ENCODE results near the gene THSD7B. TPM values are rescaled to one million over a fixed set of nuclear protein-coding genes. Genes with fewer than 3 reads are reported as not detected.

The THSD7B gene
- total and polyA plus RNA-seq, 4 donors, result 3.9 to 10.8 (median 4.0) TPM

DNA sequence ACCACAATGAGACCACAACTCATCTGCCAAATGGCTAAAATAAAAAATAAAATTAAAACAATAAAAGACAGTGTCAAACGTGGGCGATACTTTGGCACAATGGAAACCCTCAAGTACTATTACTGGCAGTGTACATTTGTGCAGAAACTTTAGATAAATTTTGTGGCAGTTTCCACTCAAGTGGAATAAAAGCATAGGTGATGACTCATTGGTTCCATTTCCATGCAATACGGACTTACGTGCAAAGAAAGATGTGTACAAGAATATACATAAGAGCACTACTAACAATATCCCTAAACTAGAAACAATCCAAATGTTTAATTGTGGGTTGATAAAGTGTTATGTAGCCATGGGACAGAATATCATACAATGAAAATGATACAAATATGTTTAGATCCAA lies 940.0 kb downstream of the THSD7B start:
- no peak overlapping the region for H3K27ac ChIP-seq (ENCODE audit: low read depth, low read length)
- no peak overlapping the region for H3K4me3 ChIP-seq (ENCODE audit: low read depth, low read length)
- H3K4me1 ChIP-seq (ENCODE audit: control insufficient read depth, insufficient read depth, low read length), result no peaks in the 10 kb centered on the region
- no peak for DNase-seq (ENCODE audit: low read depth in 4 of 6, low spot score in 6 of 6)
- H3K36me3 ChIP-seq (ENCODE audit: control insufficient read depth, insufficient read depth, low read length), result no peaks in the 10 kb centered on the region
- no CpG with 5 or more reads among the region's 4 CpGs for WGBS (ENCODE audit: insufficient coverage)
- H3K27me3 ChIP-seq (ENCODE audit: control insufficient read depth, insufficient read depth, low read length), result no peaks in the 10 kb centered on the region
- H3K9me3 ChIP-seq (ENCODE audit: control insufficient read depth, insufficient read depth, low read length), result peaks cover 4% of the 10 kb centered on the region

DNA sequence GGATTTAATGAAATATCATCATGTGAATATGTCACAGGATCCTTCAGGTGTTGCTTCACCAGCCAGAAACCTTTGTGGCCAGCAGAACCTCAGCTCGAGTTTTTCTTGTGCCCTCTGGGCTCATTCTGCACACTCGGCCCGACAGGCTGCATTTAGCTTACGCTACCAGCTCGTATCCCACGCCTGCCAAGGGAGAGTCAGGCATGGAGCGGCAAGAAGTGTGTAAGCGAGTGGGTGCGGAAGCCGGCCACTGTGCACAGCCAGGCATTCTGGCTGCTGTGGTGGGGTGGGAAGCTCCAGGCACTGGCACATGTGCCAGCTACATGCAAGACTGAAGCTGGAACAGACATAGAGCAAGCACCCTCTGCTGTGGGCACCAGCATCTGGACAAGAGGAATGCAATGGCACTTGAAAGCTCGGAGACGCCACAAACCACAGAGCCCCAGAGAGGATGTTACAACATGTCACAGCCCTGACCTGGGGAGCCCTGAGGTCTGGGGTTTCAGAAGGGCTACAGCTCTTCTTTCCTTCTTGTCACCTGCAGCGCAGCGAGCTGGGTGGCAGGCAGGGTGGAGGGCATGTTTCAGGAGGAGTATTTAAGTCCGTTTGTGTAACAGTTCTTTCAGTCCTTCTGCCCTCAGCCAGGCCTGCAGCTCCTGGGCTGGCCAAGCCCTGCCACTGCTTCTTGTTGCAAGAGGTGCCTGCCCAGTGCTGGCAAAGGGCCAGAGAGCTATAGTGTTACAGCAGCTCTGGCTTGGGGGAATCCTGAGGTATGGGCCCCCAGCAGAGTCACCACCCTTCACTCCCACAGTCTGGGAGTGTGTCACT lies 941.7 kb downstream of the THSD7B start:
- no peak for DNase-seq (ENCODE audit: low read depth in 4 of 6, low spot score in 6 of 6)
- Histone ChIP-seq H3K27me3 (ENCODE audit: control insufficient read depth, insufficient read depth, low read length) (no peaks in the 10 kb centered on the region), H3K36me3 (ENCODE audit: control insufficient read depth, insufficient read depth, low read length) (no peaks in the 10 kb centered on the region), H3K4me1 (ENCODE audit: control insufficient read depth, insufficient read depth, low read length) (no peaks in the 10 kb centered on the region), H3K4me3 (ENCODE audit: low read depth, low read length) (no peak overlapping the region), H3K9me3 (ENCODE audit: control insufficient read depth, insufficient read depth, low read length) (peaks cover 5% of the 10 kb centered on the region), H3K27ac (ENCODE audit: low read depth, low read length) (no peak overlapping the region)
- WGBS (ENCODE audit: insufficient coverage), result 87% methylated on average over 15 of the region's 15 CpGs

DNA sequence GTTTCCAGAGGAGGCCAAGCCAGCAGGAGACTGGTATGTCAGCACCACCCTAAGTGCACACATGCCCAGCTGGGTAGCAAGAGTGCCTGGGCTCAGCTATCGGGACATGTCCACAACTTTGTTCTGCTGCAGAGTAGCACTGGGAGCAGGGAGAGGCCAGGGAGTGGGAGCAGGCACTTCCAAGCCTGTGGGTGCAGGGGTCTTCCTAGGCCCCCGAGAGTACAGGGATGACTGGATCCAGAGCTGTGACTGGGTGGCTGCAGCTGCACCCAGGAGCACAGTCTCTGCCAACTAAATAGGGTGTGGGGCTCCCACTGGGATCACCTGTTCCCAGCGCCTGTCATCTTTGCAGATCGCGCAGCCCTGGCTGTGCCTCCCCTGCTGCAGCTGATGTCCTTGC lies 943.0 kb downstream of the THSD7B start:
- Histone ChIP-seq H3K9me3 (ENCODE audit: control insufficient read depth, insufficient read depth, low read length) (peaks cover 4% of the 10 kb centered on the region), H3K4me3 (ENCODE audit: low read depth, low read length) (no peak overlapping the region), H3K27me3 (ENCODE audit: control insufficient read depth, insufficient read depth, low read length) (no peaks in the 10 kb centered on the region), H3K4me1 (ENCODE audit: control insufficient read depth, insufficient read depth, low read length) (no peaks in the 10 kb centered on the region), H3K36me3 (ENCODE audit: control insufficient read depth, insufficient read depth, low read length) (no peaks in the 10 kb centered on the region), H3K27ac (ENCODE audit: low read depth, low read length) (no peak overlapping the region)
- DNase-seq (ENCODE audit: low read depth in 4 of 6, low spot score in 6 of 6), result no peak
- 93% methylated on average over 5 of the region's 5 CpGs for WGBS (ENCODE audit: insufficient coverage)

- Histone ChIP-seq H3K27me3 (ENCODE audit: control insufficient read depth, insufficient read depth, low read length) (no peaks in the 10 kb centered on the region), H3K4me3 (ENCODE audit: low read depth, low read length) (no peak overlapping the region), H3K9me3 (ENCODE audit: control insufficient read depth, insufficient read depth, low read length) (peaks cover 4% of the 10 kb centered on the region), H3K4me1 (ENCODE audit: control insufficient read depth, insufficient read depth, low read length) (no peaks in the 10 kb centered on the region), H3K36me3 (ENCODE audit: control insufficient read depth, insufficient read depth, low read length) (no peaks in the 10 kb centered on the region), H3K27ac (ENCODE audit: low read depth, low read length) (no peak overlapping the region)
- no peak for DNase-seq (ENCODE audit: low read depth in 4 of 6, low spot score in 6 of 6)
- 94% methylated on average over 17 of the region's 17 CpGs for WGBS (ENCODE audit: insufficient coverage)
Measured at GRCh38 chr2:137715731-137716191, 950.4 kb downstream of the THSD7B start.

DNA sequence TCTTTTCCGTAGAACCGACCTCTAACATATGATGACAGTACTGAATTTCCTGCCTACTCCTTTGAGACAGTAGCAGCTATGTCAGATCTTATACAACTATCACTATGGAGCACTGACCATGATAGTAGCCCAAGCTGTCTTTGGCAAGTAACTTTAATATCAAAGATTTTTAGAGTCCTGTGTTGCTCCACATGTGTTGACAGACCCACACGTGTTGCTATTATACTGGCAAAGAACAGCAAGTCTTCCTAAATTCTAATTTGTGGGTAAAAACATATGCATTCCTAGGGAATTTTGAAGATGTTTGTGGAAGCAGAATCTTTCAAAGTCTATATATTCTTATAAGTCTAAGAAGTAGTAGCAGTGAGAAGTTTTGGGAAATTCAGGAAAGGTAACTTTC lies 953.4 kb downstream of the THSD7B start:
- 100% methylated on average over 3 of the region's 3 CpGs for WGBS (ENCODE audit: insufficient coverage)
- H3K27me3 ChIP-seq (ENCODE audit: control insufficient read depth, insufficient read depth, low read length), result no peaks in the 10 kb centered on the region
- H3K9me3 ChIP-seq (ENCODE audit: control insufficient read depth, insufficient read depth, low read length), result no peaks in the 10 kb centered on the region
- H3K36me3 ChIP-seq (ENCODE audit: control insufficient read depth, insufficient read depth, low read length), result no peaks in the 10 kb centered on the region
- no peak overlapping the region for H3K27ac ChIP-seq (ENCODE audit: low read depth, low read length)
- H3K4me3 ChIP-seq (ENCODE audit: low read depth, low read length), result no peak overlapping the region
- DNase-seq (ENCODE audit: low read depth in 4 of 6, low spot score in 6 of 6), result no peak
- no peaks in the 10 kb centered on the region for H3K4me1 ChIP-seq (ENCODE audit: control insufficient read depth, insufficient read depth, low read length)

DNA sequence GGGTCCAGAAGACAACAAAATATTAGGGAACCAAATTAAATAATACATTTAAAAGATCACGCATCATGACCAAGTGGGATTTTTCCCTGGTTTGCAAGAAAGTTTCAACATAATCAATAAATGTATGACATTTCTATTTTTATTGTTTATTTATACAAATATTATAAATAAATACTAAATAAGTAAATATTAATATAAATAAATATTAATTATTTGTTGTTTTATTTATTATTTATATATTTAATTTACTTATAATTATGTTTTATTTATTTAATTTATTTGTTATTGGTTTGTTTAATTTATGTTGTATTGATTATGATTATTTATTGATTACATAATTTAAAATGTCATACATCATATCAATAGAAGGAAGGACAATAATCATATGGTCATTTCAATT lies 956.4 kb downstream of the THSD7B start:
- Histone ChIP-seq H3K4me3 (ENCODE audit: low read depth, low read length) (no peak overlapping the region), H3K4me1 (ENCODE audit: control insufficient read depth, insufficient read depth, low read length) (no peaks in the 10 kb centered on the region), H3K27me3 (ENCODE audit: control insufficient read depth, insufficient read depth, low read length) (no peaks in the 10 kb centered on the region), H3K36me3 (ENCODE audit: control insufficient read depth, insufficient read depth, low read length) (no peaks in the 10 kb centered on the region), H3K9me3 (ENCODE audit: control insufficient read depth, insufficient read depth, low read length) (no peaks in the 10 kb centered on the region), H3K27ac (ENCODE audit: low read depth, low read length) (no peak overlapping the region)
- DNase-seq (ENCODE audit: low read depth in 4 of 6, low spot score in 6 of 6), result no peak
- WGBS (ENCODE audit: insufficient coverage), result no CpG with 5 or more reads among the region's 1 CpG

DNA sequence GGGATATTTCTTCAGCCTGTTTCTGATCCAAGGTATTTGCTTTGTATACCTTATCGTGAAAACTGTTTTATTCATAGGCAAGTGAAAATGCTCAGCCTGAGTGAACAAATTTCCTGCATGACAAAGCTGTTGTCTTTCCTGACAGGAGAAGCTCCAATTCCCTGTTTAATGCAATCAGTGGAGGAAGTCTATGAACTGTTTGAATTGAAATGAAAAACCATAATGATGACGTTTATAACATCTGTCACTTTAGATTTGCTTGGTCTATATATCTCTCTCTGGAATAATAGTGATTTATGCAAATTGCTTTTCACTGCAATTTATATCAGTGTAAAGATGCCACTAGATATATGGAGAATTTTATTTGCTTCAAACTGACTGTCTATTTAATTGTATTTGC lies 959.6 kb downstream of the THSD7B start:
- H3K27ac ChIP-seq (ENCODE audit: low read depth, low read length), result no peak overlapping the region
- H3K4me1 ChIP-seq (ENCODE audit: control insufficient read depth, insufficient read depth, low read length), result no peaks in the 10 kb centered on the region
- H3K9me3 ChIP-seq (ENCODE audit: control insufficient read depth, insufficient read depth, low read length), result no peaks in the 10 kb centered on the region
- peak in 1 of 6 donors; percentile 80 for DNase-seq (ENCODE audit: low read depth in 4 of 6, low spot score in 6 of 6)
- no peak overlapping the region for H3K4me3 ChIP-seq (ENCODE audit: low read depth, low read length)
- WGBS (ENCODE audit: insufficient coverage), result 100% methylated on average over 1 of the region's 2 CpGs
- no peaks in the 10 kb centered on the region for H3K27me3 ChIP-seq (ENCODE audit: control insufficient read depth, insufficient read depth, low read length)
- H3K36me3 ChIP-seq (ENCODE audit: control insufficient read depth, insufficient read depth, low read length), result no peaks in the 10 kb centered on the region

Small RNA genes lying within 50 kb of the gene (small RNA-seq; reads per million reads assigned to genes)
- gene RF00019 (ENCODE audit: low replicate concordance) (not detected), gene RNA5SP105 (ENCODE audit: low replicate concordance) (not detected)

Measured in spinal cord (tissue), 10 donors.